ENCODE measurements around the gene SENP8. TPM values are rescaled to one million over a fixed set of nuclear protein-coding genes. Genes with fewer than 3 reads are reported as not detected.
A peak's percentile ranks its signal among the peaks of the same experiment; 100 is the strongest.
"Not testable (repeated sequence)": the region's sequence is repeated elsewhere in the genome, so short reads cannot be mapped to it uniquely, and the experiment has no call there.

SENP8 gene
- total RNA-seq, 1 experiment from 2014 or later = 4.8 TPM

DNA sequence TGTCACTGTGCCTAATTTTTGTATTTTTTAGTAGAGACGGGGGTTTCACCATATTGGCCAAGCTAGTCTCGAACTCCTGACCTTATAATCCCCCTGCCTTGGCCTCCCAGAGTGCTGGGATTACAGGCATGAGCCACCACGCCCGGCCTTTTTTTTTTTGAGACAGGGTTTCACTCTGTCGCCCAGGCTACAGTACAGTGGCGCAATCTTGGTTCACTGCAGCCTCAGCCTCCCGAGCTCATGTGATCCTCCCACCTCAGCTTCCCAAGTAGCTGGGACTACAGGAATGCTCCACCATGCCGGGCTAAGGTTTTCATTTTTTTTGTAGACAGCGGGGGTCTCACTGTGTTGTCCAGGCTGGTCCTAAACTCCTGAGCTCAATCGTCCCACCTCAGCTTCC, 53.8 kb downstream of the SENP8 start:
- H3K27me3 ChIP-seq (ENCODE audit: control insufficient read depth, insufficient read depth, low read length); DNase-seq; H3K36me3 ChIP-seq (replicated peaks; ENCODE audit: control insufficient read depth, insufficient read depth, low read length); H3K4me3 ChIP-seq (ENCODE audit: insufficient read depth, low read depth, low read length): not testable (repeated sequence)

GRCh38 chr15:72172796-72173195, 54.6 kb downstream of the SENP8 start:
- no peaks in the 10 kb centered on the region for H3K36me3 ChIP-seq (replicated peaks; ENCODE audit: control insufficient read depth, insufficient read depth, low read length)
- no peaks in the 10 kb centered on the region; the same call in 1 of the 2 replicates for H3K27me3 ChIP-seq (ENCODE audit: control insufficient read depth, insufficient read depth, low read length)
- no peak for DNase-seq
- no peak overlapping the region for H3K4me3 ChIP-seq (ENCODE audit: insufficient read depth, low read depth, low read length)

GRCh38 chr15:72173401-72173800, 55.2 kb downstream of the SENP8 start:
- Histone ChIP-seq H3K27me3 (ENCODE audit: control insufficient read depth, insufficient read depth, low read length) (no peaks in the 10 kb centered on the region; the same call in 1 of the 2 replicates), H3K4me3 (ENCODE audit: insufficient read depth, low read depth, low read length) (no peak overlapping the region), H3K36me3 (replicated peaks; ENCODE audit: control insufficient read depth, insufficient read depth, low read length) (no peaks in the 10 kb centered on the region)
- no peak for DNase-seq

DNA sequence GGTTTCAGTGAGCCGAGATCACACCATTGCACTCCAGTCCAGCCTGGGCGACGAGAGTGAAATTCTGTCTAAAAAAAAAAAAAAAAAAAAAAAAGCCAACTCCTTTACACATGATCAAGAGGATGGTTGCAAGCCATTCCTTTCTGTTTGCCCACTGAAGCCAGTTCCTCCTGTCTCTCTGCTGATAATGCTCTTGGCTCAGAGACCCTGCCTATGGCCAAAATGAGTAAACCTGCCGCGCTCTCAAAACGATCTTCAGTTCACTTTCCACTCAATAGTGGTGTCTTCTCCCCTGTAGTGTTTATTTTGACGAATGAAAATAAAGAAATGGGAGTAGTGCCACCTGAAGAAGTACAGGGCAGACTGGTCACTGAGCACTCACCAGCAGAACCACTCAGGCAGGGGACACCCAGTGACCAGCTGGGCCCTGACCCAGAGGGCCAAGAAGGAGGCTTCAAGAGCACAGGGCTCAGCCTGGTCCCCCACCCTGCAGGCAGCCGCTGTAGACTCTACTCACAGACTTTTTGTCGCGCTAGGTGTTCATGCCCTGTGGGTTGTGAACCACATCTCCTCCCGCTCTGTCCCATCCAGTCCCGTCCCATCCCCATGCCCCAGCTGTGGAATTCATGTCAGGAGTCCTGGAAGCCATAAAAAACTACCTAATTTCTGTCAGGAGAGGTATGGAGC, 55.8 kb downstream of the SENP8 start:
- Histone ChIP-seq H3K27me3 (ENCODE audit: control insufficient read depth, insufficient read depth, low read length) (no peaks in the 10 kb centered on the region; the same call in 1 of the 2 replicates), H3K4me3 (ENCODE audit: insufficient read depth, low read depth, low read length) (no peak overlapping the region), H3K36me3 (replicated peaks; ENCODE audit: control insufficient read depth, insufficient read depth, low read length) (no peaks in the 10 kb centered on the region)
- DNase-seq = no peak

DNA sequence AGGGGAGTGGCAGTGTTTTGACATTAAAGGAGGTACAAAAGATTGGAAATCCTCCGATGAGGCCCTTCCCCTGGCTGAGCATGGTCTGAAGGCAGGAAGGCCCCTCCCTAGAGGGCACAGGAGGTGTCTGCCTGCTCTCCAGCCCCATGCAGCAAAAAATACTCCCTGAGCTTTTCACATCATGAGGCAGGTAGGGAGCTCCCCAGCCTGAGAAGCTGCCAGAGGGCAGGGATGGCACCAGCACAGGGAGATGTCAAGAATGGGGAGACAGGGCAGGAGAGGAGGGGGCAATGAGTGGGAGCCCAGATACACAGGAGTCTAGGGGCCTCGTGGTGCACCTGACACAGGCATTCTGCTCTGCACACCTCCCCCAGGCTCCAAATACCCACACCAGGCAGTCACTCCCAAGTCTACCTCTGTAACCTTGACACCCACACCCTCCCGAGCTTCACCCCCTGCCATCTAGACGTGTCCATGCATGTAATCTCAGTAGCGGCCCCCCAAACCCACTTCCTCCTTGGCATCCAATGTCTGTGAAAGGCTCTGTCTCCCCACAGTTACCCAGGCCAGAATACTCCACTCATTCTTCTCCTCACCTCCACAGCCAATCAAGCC, 56.5 kb downstream of the SENP8 start:
- H3K27me3 ChIP-seq (ENCODE audit: control insufficient read depth, insufficient read depth, low read length) = no peaks in the 10 kb centered on the region; the same call in 1 of the 2 replicates
- no peak for DNase-seq
- H3K4me3 ChIP-seq (ENCODE audit: insufficient read depth, low read depth, low read length) = no peak overlapping the region
- H3K36me3 ChIP-seq (replicated peaks; ENCODE audit: control insufficient read depth, insufficient read depth, low read length) = no peaks in the 10 kb centered on the region

DNA sequence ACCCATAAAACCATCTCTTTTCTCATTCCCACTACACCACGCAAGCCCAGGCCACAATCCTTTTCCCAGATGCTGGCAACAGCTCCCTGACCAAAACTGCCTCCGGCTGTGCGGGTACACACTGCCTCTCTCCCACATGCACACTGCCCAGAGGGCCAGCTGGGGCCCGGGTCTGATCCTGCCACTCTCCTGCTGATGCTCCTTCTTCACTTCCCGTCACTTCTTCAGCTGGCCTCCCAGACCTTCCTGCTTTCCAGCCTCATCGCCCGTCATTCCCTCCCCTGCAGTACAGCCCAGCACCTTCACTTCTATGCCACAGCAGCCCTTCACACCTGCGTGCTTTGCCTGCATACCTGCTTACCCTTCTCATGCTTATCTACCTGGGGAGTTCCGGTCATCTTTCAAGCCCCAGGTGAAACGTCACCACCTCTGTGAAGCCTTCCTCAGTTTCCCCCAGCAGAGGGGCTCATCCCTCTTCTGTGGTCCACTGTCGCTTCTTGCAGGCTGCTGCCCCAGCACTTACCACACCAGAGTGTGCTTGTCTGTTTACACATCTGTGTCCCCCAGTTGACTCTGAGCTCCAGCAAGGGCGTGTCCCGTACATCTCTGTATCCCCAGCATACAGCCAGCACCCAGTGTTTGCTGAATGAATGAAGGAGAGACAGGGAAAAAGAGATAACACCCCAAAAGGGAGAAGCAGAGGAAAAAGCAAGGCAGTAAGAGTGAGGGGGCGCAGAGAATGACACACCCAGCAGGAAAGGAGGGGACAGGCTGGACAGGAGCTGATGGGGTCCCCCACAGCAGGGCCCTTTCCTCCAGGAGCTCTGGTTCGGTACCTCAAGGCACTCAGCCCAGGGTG, 57.2 kb downstream of the SENP8 start:
- Histone ChIP-seq H3K36me3 (replicated peaks; ENCODE audit: control insufficient read depth, insufficient read depth, low read length) (no peaks in the 10 kb centered on the region), H3K27me3 (ENCODE audit: control insufficient read depth, insufficient read depth, low read length) (no peaks in the 10 kb centered on the region; the same call in 1 of the 2 replicates), H3K4me3 (ENCODE audit: insufficient read depth, low read depth, low read length) (no peak overlapping the region)
- DNase-seq = no peak

GRCh38 chr15:72176159-72176558, 58.0 kb downstream of the SENP8 start:
- H3K27me3 ChIP-seq (ENCODE audit: control insufficient read depth, insufficient read depth, low read length) = no peaks in the 10 kb centered on the region; the same call in 1 of the 2 replicates
- no peak for DNase-seq
- no peaks in the 10 kb centered on the region for H3K36me3 ChIP-seq (replicated peaks; ENCODE audit: control insufficient read depth, insufficient read depth, low read length)
- H3K4me3 ChIP-seq (ENCODE audit: insufficient read depth, low read depth, low read length) = no peak overlapping the region

DNA sequence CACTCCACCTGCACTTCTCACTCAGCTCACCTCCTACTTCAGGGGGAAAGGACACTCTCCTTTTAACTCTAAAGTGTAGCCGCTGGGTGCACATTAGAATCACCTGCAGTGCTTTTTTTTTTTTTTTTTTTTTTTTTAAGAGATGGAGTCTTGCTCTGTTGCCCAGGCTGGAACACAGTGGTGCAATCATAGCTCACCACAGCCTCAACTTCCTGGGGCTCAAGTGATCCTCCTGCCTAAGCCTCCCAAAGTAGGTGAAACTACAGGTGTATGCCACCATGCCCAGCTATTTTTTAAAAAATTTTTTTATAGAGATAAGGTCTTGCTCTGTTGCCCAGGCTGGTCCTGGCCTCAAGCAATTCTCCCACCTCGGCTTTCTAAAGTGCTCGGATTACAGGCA, 58.5 kb downstream of the SENP8 start:
- no peak overlapping the region for H3K4me3 ChIP-seq (ENCODE audit: insufficient read depth, low read depth, low read length)
- no peaks in the 10 kb centered on the region; the same call in 1 of the 2 replicates for H3K27me3 ChIP-seq (ENCODE audit: control insufficient read depth, insufficient read depth, low read length)
- no peaks in the 10 kb centered on the region for H3K36me3 ChIP-seq (replicated peaks; ENCODE audit: control insufficient read depth, insufficient read depth, low read length)
- DNase-seq = no peak

- H3K4me3 ChIP-seq (ENCODE audit: insufficient read depth, low read depth, low read length) = no peak overlapping the region
- peaks cover 5% of the 10 kb centered on the region for H3K27me3 ChIP-seq (ENCODE audit: control insufficient read depth, insufficient read depth, low read length)
- no peaks in the 10 kb centered on the region for H3K36me3 ChIP-seq (replicated peaks; ENCODE audit: control insufficient read depth, insufficient read depth, low read length)
- DNase-seq = no peak
Observed at GRCh38 chr15:72178976-72179585, 60.9 kb downstream of the SENP8 start.

GRCh38 chr15:72179950-72180581, 61.9 kb downstream of the SENP8 start:
- Histone ChIP-seq H3K36me3 (replicated peaks; ENCODE audit: control insufficient read depth, insufficient read depth, low read length) (no peaks in the 10 kb centered on the region), H3K27me3 (ENCODE audit: control insufficient read depth, insufficient read depth, low read length) (peaks cover 11% of the 10 kb centered on the region), H3K4me3 (ENCODE audit: insufficient read depth, low read depth, low read length) (no peak overlapping the region)
- no peak for DNase-seq

DNA sequence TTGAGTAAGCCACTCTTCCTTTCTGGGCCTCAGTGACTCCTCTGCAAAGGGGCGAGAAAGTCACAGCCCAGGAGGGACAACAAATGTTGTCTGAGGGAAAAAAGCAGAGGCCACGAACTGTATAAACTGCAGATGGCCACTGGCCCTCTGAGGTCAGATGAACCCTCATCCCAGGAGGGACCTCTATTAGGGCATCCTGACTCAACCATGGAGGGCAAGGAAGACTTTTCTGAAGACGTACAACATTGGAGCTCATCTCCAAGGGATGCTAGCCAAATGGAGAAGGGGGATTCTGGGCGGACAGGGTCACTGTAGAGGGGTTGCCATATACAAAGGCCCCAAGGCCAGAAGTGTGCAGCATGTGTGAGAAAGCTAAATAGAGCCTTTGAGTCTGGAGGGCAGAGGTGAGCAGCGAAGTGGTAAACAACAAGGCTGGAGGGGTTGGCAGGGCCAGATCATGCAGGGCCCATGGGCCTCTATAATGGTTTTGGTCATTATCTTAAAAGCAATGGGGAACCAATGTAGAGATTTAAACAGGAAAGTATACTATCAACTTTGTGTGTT, 62.6 kb downstream of the SENP8 start:
- no peaks in the 10 kb centered on the region for H3K36me3 ChIP-seq (replicated peaks; ENCODE audit: control insufficient read depth, insufficient read depth, low read length)
- H3K27me3 ChIP-seq (ENCODE audit: control insufficient read depth, insufficient read depth, low read length) = peaks cover 11% of the 10 kb centered on the region
- no peak for DNase-seq
- H3K4me3 ChIP-seq (ENCODE audit: insufficient read depth, low read depth, low read length) = no peak overlapping the region

DNA sequence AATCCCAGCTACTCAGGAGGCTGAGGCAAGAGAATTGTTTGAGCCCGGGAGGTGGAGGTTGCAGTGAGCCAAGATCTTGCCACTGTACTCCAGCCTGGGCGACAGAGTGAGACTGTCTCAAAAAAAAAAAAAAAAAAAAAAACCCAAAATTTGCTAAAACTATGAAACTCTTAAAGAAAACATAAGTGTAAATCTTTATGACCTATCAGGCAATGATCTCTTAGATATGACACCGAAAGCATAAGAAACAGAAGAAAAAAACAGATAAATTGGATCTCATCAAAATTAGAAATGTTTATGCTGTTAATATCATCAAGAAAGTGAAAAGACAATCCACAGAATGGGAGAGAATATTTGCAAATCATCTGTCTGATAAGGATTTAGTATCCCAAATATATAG, 64.0 kb downstream of the SENP8 start:
- Histone ChIP-seq H3K27me3 (ENCODE audit: control insufficient read depth, insufficient read depth, low read length) (peaks cover 11% of the 10 kb centered on the region), H3K36me3 (replicated peaks; ENCODE audit: control insufficient read depth, insufficient read depth, low read length) (no peaks in the 10 kb centered on the region), H3K4me3 (ENCODE audit: insufficient read depth, low read depth, low read length) (no peak overlapping the region)
- no peak for DNase-seq

- H3K27me3 ChIP-seq (ENCODE audit: control insufficient read depth, insufficient read depth, low read length) = peaks cover 11% of the 10 kb centered on the region
- no peaks in the 10 kb centered on the region for H3K36me3 ChIP-seq (replicated peaks; ENCODE audit: control insufficient read depth, insufficient read depth, low read length)
- H3K4me3 ChIP-seq (ENCODE audit: insufficient read depth, low read depth, low read length) = no peak overlapping the region
- no peak for DNase-seq
Observed at GRCh38 chr15:72182673-72183072, 64.5 kb downstream of the SENP8 start.

GRCh38 chr15:72183781-72184164, 65.6 kb downstream of the SENP8 start:
- DNase-seq = no peak
- peak overlapping the region; percentile 45; the same call in 1 of the 2 replicates for H3K4me3 ChIP-seq (ENCODE audit: insufficient read depth, low read depth, low read length)
- peaks cover 11% of the 10 kb centered on the region for H3K27me3 ChIP-seq (ENCODE audit: control insufficient read depth, insufficient read depth, low read length)
- no peaks in the 10 kb centered on the region for H3K36me3 ChIP-seq (replicated peaks; ENCODE audit: control insufficient read depth, insufficient read depth, low read length)

Data from H7 (cell line).